Measurements from ENCODE around the gene PRDM2.

- TF ChIP-seq SP1 (IDR thresholded peaks at IDR 0.05) = no peak
- no peak for TF ChIP-seq ZNF384 (IDR thresholded peaks at IDR 0.05)
- no peak for TF ChIP-seq TARDBP (IDR thresholded peaks at IDR 0.05)
Measured at GRCh38 chr1:13722808-13723360, 22.9 kb downstream of the PRDM2 start.
